HG03520 (cell line): ENCODE measurements around the gene VPS13D.

ENCODE experiments used
- ATAC-seq: cut with Tn5 transposase; IDR thresholded peaks from one replicate; pipeline ENCODE4 v1.9.1; 2021; ENCODE audit warnings: mild to moderate bottlenecking, moderate library complexity; ENCODE audit not compliant: unreplicated experiment

VPS13D gene

DNA sequence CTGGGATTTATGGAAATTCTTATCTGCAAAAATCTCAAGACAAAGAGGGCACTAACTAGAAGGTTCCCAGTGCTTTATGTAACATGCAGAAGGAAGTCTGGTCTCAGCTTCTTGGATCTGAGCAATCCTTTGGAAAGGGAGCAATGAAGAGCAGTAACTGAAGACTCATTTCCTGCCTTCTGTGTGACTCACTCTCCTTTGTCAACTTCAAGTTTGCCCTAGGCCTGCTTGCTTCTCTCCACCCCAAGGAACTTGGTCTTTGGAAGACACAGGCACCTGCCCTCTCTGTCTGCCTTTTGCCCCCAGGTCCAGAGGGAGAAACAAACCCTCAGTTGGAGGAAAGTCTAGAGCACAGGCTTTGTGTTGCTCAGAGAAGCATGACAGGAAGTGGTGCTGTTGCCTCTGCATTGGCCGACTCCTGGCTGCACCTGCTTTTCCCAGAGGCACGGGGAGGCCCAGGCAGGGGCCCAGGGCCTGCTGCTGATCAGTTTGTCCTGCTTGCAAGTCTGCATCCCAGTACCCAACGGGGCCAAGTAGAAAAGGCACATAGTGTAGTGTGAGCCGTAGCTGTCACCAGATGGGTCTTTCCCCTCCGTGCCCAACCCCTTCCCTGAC is 251.0 kb downstream of the VPS13D start:
- no peak for ATAC-seq

DNA sequence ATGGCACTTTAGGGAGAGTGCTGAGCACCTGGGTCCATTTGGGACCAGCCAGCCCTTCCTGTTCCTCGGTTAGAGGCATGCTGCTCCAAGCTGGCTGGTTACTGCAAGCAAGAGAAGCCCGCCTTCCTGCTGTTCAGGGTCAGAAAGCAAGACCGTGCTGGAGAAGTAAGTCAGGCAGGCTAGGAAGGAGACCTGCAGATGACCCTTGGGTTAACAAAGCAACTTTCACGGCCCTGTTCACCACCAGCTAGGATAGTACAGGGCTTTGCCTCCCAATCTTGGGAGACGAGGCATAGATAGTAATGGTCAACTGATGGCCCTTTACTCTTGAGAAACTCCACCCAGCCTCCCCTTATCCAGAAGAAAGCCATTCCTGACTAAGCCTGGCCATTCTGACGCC is 252.1 kb downstream of the VPS13D start:
- ATAC-seq = no peak

DNA sequence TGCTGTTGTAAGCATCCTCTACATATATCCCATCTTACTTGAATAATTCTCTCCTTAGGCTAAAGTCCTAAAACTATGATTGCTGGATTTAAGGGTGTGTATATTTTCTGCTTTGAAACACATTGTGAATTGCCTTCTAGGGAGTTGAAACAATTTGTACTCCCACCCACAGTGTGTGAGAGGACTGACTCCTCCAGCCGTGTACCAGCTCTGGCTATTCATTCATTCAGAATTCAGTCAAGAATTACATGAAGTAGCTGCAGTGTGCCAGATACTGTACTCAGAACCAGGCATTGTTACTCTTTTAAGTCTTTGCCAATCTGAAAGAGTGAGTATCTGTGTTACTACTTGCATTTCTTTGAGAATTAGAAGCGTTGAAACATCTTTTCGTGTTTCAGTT is 253.2 kb downstream of the VPS13D start:
- ATAC-seq = no peak

DNA sequence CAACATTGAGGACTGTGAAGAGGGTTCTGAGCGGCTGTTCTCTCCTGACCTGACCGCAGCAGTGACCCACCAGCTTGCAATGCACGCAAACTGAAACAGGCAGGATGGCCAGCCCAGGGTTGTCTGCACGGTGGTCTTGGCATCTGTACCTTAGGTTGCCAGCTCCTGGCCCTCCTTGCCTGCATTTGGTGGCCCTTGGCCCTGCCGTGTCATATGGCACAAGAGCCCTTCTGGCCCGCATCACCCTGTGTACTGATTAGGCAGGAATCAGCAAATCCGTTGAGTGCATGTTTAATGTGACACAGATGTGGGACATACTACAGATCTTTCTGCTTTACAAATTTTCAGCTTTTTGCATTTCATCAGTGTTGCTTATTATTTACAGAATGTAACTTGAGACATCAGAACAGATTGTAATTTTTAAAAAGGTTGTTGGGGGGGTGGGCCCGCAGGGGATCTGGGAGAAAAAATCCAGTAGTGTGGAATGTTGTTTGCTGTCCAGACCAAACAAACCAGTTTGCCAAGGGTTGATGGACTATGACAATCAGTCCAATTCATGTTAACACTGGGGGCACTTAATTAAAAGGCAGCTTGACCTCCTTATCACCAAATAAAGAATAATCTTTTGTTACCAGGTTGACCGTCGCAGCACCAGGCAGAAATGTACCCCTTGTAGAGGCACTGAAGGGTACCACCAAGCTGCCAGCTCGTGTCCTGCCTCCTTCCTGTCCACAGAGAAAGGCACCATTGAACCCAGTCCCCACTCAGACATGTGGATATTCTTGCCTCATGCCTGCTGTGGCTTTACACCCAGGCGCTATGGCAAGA is 255.6 kb downstream of the VPS13D start:
- no peak for ATAC-seq

DNA sequence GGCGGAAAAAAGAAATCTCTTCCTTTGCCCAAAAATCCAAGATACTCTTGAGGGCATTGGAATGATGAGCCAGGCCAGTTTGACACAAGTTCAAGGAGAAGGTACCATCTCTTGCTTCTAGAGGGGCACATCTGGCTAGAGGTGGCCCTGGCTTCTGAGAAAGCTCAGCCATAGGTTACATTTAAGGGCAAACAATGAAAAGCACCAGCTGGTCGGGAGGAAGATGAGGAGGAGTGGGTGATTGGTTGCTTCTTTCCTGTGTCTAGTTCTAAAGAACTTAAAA is 256.2 kb downstream of the VPS13D start:
- no peak for ATAC-seq

DNA sequence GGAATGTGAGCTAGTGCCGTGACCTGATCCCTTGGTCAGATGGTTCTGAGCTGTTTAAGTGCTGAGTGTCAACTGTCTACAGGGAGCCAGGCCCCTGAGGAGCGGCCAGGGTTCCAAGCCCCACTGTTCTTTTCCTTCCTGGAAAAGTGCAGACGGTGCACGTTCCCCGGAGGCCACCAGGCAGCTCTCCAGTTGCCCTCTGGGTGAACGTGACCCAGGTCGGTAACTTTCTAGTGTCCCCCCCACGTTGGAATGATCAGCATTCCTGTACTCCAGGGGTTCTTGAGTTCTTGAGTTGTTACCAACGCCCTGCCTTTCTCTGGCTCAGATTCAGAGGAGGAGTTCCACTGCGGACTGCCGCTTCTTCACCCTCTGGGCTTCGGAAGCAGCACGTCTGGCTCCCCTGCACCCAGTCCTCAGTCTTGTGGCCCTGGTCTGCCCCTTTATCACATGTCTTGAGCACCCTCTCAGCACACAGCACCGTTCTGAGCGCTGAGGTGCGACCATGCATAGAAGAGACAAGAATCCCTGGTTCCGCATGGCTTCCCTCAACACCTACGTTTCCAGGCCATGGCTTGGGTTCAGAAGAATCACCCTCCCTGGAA is 256.7 kb downstream of the VPS13D start:
- no peak for ATAC-seq

DNA sequence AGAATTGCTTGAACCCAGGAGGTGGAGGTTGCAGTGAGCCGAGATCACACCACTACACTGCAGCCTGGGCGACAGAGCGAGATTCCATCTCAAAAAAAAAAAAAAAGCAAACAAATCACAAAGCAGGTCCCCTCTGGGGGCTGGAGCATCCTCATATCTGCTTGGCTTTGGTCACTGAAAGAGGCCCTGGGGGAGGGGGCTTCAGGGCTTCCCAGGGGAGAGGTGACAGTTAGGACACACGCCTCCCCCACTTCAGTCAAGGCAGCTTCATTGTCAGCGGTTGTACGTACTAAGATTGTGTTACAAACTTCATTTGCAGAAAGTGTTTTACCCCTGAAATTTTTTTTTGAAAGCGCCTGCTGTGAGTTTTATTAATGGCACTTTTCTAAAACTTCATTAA is 257.7 kb downstream of the VPS13D start:
- ATAC-seq = no peak

DNA sequence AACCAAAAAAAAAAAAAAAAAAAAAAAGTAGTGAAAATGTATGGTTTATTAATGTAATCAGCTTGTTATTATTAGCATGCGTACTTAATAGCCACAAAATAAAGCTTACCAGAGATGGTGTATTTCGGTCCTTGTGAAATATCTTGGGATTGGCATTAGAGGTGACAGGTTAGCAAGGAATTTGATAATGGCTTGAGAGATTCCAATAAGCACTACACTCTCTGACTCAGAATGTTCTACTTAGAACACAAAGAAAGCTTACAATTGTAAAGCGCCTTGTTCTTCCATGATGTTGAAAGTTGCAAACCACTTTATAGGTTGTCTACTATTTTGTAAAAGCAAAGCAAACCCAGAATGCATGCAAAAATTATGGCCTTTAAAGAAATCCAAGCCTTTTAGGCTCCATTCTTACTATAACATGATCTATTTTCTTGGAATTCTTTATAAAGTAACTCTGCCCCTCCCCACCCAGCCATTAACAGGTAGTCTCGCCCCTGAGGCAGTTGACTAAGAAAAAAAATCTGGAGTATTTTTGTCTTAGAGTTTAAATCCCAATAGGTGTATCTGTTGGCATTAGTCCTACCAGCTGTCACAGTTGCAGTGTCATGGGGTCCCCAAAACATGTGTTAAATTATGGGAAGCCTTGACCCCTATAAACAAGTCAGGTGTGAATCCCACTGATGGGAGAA is 259.0 kb downstream of the VPS13D start:
- no peak for ATAC-seq

DNA sequence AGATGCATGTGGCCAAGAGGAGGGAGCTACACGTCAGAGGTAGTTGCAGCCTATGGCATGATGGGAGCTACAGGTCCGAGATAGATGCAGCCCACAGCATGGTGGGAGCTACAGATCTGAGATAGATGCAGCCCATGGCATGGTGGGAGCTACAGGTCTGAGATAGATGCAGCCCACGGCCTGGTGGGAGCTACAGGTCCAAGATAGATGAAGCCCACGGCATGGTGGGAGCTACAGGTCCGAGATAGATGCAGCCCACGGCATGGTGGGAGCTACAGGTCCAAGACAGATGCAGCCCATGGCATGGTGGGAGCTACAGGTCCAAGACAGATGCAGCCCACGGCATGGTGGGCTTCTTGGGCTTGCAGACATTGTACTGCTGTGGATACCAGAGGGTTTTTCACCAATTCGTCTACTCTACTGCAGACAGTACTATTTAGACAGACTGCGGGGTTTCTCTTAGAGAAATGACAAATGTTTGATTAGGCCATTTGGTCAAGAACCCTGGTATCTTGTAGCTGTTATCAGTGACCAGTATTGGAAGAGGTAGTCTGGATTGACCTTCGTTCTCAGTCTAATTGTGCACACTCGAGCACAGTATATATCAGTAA is 260.8 kb downstream of the VPS13D start:
- no peak for ATAC-seq

DNA sequence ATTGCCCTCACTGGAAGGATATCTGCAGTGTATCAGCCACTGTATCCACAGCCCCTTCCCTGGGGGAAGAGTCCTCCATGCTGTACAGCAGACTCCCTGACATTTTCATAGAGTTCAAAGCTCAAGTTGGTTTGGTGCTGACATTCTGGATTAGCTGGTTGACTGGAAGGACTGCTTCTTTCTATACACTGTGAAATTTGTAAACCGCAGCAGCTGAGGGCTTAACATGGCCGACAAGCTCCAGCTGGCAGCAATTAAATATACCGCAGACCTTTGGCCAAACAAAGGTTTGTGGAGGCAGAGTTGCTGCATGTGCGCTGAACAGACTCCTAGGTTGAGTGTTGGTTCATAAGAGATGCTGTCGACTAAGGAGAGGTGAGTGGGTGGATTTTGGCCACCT is 261.8 kb downstream of the VPS13D start:
- ATAC-seq = no peak

DNA sequence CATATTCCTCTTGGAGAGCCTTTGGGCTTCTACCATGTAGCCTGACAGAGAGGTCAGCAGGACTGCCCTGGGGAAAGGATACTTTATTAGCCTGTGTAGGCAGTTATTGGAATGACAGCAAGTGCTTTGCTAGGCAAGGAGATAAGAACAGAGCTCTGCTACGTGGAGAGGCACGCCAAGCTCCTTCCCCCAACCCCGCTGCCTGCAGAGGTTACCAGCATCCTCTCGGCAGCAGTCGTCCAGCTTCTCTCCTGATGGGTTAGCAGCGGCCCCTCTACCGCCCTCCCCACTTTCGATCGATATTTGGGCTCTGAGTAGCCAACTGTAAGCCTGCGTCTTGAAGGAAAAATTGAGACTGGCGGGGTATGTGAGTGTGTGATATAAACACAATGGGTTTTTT is 265.9 kb downstream of the VPS13D start:
- ATAC-seq = no peak

DNA sequence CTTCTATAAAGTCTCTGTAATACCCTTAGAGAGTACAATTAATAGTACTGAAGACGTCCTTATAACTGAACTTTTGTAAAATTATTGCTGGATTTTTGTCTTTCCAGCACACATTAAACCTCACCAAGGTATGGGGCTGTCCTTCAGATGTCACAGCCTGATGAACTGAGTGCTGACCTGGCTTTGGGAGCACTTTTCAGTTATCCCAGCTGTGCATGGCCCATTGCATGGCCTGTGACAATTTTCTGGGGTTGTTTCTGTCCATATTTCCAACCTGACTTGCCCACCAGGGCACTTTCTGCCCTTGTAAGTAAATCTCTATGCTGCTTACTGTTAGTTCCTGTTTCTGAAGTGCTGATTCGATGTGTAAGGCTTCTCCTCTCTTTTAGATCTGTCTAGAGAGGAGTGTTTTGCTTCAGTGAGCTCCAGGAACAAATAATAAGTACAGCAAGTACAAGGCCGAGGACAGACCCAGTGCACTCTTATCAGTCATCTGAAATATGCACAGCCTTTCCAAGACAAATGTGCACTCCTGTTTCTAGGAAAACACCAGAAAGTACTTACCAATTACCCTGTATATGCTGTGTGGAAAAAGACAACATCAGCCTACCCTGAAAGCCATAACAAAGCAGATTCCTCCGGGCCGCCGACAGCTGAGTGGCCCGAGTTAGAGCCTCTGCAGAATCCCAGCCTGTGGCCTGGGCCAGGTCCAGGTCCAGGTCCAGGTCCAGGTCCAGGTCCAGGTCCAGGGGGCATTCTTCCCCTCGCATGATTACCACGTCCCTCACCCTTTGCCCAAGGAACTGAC is 266.5 kb downstream of the VPS13D start:
- no peak for ATAC-seq

DNA sequence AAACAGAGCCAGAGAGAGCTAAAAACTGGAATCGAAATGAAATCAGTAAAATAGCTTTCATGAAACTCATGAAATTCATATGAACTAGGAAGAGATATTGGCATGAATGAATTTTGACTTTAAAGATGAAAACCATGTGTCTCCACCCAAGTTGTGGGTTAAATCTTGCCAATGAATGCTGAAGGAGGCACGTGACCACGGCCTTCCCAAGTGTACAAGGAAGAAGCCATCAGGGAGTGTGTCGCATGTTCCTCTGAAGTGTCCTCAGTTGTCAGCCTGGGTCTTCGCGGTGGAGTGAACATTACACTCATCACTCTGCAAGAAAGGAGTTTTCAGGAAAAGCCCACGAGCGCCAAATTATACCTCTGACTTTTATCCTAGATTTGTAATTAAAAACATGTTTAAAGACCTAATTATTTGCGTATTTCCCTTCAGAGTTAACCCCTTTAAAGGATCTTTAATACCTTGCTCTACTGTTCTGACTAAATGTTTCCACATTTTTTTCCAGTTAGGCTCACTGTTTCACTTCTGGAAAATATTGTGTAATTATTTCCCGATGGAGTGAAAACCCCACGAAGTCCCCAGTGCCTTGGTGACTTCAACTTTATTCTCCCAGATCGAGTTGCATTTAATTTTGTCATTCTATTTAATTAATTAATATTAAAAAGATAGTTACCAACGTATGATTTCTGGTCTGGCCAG is 269.9 kb downstream of the VPS13D start:
- ATAC-seq = no peak

DNA sequence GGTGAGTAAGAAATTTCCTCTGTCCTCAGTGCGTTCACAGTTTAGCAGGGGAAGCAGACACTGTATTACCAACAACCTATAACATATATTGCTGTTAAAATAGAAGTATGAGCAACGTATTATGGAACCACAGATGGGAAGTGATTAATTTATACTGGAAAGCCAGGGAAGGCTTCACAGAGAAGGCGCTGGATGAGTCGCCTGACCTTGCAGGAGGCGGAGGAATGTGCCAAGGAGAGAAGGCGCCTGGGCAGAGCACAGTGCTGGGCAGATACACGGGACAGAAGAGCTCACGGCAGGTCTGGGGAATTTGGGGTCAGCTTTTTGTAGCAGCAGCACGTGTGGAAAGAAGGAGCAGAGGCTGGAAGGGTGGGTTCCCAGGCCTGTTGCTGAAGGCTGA is 271.8 kb downstream of the VPS13D start:
- ATAC-seq = no peak

DNA sequence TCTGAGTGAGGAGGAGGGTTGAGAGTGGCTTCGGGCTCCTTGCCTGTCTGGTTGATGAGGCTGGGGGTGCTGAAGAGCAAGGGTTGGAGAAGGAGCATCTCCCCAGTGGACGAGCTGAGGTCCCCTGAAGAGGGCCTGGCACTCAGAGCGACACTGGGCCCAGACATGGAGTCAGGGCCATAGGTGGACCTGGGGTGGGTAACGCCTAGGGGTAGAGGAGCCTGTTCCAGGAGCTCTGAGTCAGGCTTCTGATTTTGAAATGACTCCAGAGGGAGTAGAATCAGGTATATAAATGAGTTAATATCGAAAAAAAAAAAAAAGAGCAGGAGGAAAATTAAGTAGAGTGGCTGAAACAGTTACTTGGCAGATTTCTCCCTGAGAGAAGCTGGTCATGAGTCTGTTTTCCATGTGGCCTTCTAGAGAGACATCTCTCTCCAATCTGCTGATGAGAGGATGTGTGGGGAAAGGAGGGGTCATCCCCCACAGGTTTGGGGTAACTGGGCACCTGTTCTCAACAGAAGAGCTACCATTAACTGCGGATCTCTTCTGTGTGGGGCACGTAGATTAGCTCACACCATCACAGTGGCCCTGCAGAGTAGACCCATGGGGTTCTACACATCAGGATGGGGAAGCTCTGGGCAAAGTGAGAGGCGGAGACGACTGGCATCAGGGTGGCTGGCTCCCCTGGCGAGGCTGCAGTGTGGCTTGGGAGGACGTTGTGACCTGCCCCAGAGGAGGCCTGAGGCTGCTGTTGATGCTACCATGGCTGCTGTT is 272.7 kb downstream of the VPS13D start:
- ATAC-seq = no peak

DNA sequence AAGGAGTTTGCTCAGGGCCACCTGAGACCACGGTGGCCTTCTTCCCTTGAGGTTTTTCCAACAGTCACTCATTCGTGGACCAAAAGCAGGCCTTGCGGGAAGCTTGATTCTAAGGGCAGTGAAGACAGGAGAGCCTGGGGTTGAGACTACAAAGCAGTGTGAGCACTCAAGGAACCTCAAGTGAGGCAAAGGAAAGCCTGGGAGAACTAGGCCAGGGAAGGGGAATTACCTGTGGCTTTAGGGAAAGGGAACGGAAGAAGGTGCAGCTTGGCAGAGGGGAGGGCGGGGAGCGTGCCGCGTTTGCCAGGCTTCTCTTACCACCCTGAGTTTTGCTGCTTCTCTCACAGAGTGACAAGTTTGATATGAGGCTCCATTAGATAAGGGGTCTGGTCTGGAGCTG is 273.9 kb downstream of the VPS13D start:
- no peak for ATAC-seq

DNA sequence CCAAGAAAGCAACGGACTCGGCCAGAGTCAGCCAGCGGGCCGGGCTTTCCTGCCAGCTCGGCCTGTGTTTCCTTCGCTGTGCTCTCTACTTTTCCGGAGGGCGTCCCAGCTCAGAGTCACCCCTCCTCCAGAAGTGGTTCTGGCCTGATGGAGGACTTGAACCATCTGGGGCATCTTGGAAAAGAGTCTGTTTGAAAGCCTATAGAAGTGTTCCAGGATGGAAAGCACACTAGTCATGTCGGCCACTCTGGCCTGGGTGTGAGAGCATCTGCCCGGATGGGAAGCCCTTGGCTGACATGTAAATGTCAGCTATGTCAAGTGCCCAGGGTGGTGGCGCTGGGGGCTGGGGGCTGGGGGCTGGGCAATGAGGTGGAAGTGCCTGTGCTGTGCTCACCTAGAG is 274.8 kb downstream of the VPS13D start:
- no peak for ATAC-seq

DNA sequence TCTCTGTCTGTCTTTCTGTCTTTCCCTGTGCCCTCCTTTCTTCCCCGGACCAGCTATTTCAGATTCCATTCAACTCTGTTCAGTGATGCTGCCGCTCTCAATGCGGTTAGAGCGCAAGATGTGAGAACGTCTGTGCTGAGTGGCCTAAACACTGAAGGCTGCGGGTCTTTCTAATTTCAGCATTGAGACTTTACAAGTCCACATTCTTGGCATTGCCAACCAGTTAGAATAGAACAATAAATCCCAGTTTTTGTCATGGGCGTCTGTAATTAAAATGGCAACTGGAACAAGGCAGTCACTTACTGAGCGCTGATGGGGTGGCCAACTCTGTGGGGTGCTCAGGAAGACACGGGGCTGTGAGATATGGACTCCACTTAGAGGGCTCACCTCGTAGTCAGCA is 275.4 kb downstream of the VPS13D start:
- no peak for ATAC-seq

DNA sequence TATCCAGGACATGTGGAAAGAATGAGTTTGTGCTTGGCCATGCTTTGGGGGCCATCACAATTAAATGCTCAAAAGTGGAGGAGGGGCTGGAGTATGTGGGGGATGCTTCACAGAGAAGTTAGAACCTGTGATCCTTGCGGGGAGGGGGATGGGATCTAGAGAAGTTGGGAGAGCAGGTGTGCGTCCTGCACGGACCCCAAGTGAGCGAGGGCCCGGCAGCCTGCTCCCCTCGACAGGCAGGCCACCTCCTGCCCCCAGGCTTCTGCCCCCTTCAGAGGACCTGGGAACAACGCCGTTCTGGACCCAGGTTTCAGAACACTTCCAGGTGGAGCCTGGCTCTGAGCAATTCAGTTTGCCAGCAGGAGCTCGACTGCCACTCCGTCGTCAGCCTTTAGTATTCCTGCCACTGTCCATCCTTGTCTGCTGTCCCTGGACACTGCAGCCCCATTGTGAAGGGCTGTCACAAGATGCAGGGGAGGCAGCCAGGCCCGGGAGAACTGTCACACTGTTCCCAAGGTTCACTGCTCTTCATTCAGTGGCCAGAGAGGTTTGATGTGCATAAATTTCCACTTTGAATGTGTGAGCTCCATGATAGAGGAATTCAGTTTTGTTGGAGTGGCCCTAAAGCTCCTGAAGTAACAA is 275.9 kb downstream of the VPS13D start:
- no peak for ATAC-seq
